Ovary (tissue), 9 donors: ENCODE data around the gene UCK2. TPM values are rescaled to one million over a fixed set of nuclear protein-coding genes. Genes with fewer than 3 reads are reported as not detected.

Experiments used
- DNase-seq, 5 donors: peaks; one replicate each; pipeline ENCODE4 v3.0.0-alpha.2; 2019 to 2020
- H3K27ac ChIP-seq, 2 donors: fragments of 200-600 bp; one replicate each; pipeline versions ENCODE4 v1.5.1 to v1.8.0; 2019 to 2022
- H3K27me3 ChIP-seq: fragments of 200-600 bp; one replicate; pipeline ENCODE4 v1.8.0; 2022
- H3K36me3 ChIP-seq: fragments of 200-600 bp; sonication (generic); one replicate; pipeline ENCODE4 v1.5.1; 2019
- H3K4me1 ChIP-seq: one replicate; pipeline ENCODE4 v1.8.1; 2013; ENCODE audit warnings: mild to moderate bottlenecking, moderate library complexity; ENCODE audit not compliant: insufficient read depth
- H3K4me3 ChIP-seq: fragments of 200-600 bp; sonication (generic); one replicate; pipeline ENCODE4 v1.5.1; 2017
- H3K9me3 ChIP-seq, 2 donors: fragments of 200-600 bp in 1 of 2; sonication (generic) in 1 of 2; one replicate each; pipeline versions ENCODE4 v1.5.1 to v1.8.1; 2013 to 2019; ENCODE audit warnings: mild to moderate bottlenecking in 1 of 2, moderate library complexity in 1 of 2
- CTCF ChIP-seq, 3 donors: fragments of 450-650 bp in 2 of 3; fragments of 200-600 bp in 1 of 3; IDR thresholded peaks; one replicate each; pipeline versions ENCODE4 v1.5.1 to v1.8.0; 2016 to 2022; ENCODE audit warnings: antibody characterized with exemption in 3 of 3, mild to moderate bottlenecking in 1 of 3
- EP300 ChIP-seq: sonication (generic); formaldehyde crosslinking; IDR thresholded peaks from one replicate; pipeline ENCODE4 v1.6.1; 2017; ENCODE audit warnings: antibody characterized with exemption
- POLR2A ChIP-seq: fragments of 450-650 bp; IDR thresholded peaks from one replicate; pipeline ENCODE4 v1.6.1; 2017; ENCODE audit warnings: antibody characterized with exemption, mild to moderate bottlenecking, moderate library complexity
- WGBS, 3 donors: extraction: QIAGEN DNeasy Blood & Tissue Kit in 1 of 3; methylation state at CpG; one replicate each; pipeline versions ENCODE4 v1.1.5 to v1.1.7; 2013 to 2017; 5-methylcytosine and 5-hydroxymethylcytosine counted together
- intact Hi-C, 4 donors: fragments of 100-400 bp; cut with DNase I; formaldehyde crosslinking; loops; one replicate each; pipeline versions ENCODE4 v1.11.0 to v1.15.1; 2022 to 2023
- polyA plus RNA-seq, 2 donors: library from polyadenylated mRNA; stranded (reverse); fragments of 200-250 nt in 1 of 2; fragments of 350-450 nt in 1 of 2; fragmentation: Illumina TruSeq in 1 of 2; extraction: RNeasy Lipid Tissue Mini Kit (QIAGEN cat#74804) in 1 of 2; gene quantifications; one replicate each; pipeline ENCODE4 v1.2.3, GENCODE V29; 2013 to 2014
- total RNA-seq, 7 donors: library from RNA; depleted of rRNA in 2 of 7; stranded (reverse); fragments of >200 nt in 2 of 7; fragmentation: NEBNext Ultra II Directional in 3 of 7; extraction: Animal tissue kit (Norgen Biotek cat#: 25700) in 3 of 7; gene quantifications; one replicate each; pipeline versions ENCODE4 v1.1.0 to v1.2.4, GENCODE V29; 2016 to 2023
- donor health status: DM: no; HTN: no; CAD: no; lungs with moderate emphysema.
- donor health status: DM: no; HTN: no; CAD: no.
- donor health status: Bipolar disorder and iron deficiency.
- donor health status: DM: yes; HTN: yes; CAD: no.
- donor health status: DM: no; HTN: no; CAD: no.
- donor health status: DM: yes; HTN: yes; CAD: no.

The UCK2 gene
- total and polyA plus RNA-seq, 9 donors, result 7.3 to 22.7 (median 16.4) TPM

- WGBS, 3 donors, result 71 to 75% (median 74%) methylated on average over 11 of the region's 11 CpGs
- intact Hi-C loops, result no loop called here
Measured at GRCh38 chr1:165844114-165844798, 16.8 kb downstream of the UCK2 start.

GRCh38 chr1:165844933-165845332 is 17.5 kb downstream of the UCK2 start:
- no peak for DNase-seq
- H3K27ac ChIP-seq, result no peak overlapping the region
- peaks cover 4% of the 10 kb centered on the region for H3K4me1 ChIP-seq
- WGBS, 3 donors, result 83 to 89% (median 87%) methylated on average over 6 of the region's 6 CpGs
- no peak overlapping the region for H3K4me3 ChIP-seq
- H3K36me3 ChIP-seq, result no peaks in the 10 kb centered on the region
- TF ChIP-seq POLR2A, result no peak
- TF ChIP-seq CTCF (IDR thresholded peaks at IDR 0.05), result no peak
- TF ChIP-seq EP300, result no peak
- no peaks in the 10 kb centered on the region for H3K9me3 ChIP-seq
- no peaks in the 10 kb centered on the region for H3K27me3 ChIP-seq
- intact Hi-C loops, result no loop called here

More at GRCh38 chr1:165844114-165844798, 16.8 kb downstream of the UCK2 start:
- Histone ChIP-seq H3K36me3 (no peaks in the 10 kb centered on the region), H3K27me3 (no peaks in the 10 kb centered on the region), H3K4me3 (no peak overlapping the region), H3K27ac (no peak overlapping the region), H3K9me3 (no peaks in the 10 kb centered on the region), H3K4me1 (peaks cover 4% of the 10 kb centered on the region)
- DNase-seq, result no peak
- no peak for TF ChIP-seq POLR2A
- no peak for TF ChIP-seq CTCF (IDR thresholded peaks at IDR 0.05)
- TF ChIP-seq EP300, result no peak

GRCh38 chr1:165845569-165845968 is 18.2 kb downstream of the UCK2 start:
- intact Hi-C loops, result no loop called here
- no peak for DNase-seq
- Histone ChIP-seq H3K27me3 (no peaks in the 10 kb centered on the region), H3K27ac (no peak overlapping the region), H3K36me3 (no peaks in the 10 kb centered on the region), H3K9me3 (no peaks in the 10 kb centered on the region), H3K4me1 (peaks cover 4% of the 10 kb centered on the region), H3K4me3 (no peak overlapping the region)
- 96 to 99% (median 97%) methylated on average over 3 of the region's 3 CpGs for WGBS, 3 donors
- TF ChIP-seq CTCF (IDR thresholded peaks at IDR 0.05) (no peak), EP300 (no peak), POLR2A (no peak)

- peaks cover 4% of the 10 kb centered on the region for H3K4me1 ChIP-seq
- no peak overlapping the region for H3K27ac ChIP-seq
- no peak overlapping the region for H3K4me3 ChIP-seq
- WGBS, 3 donors, result 82 to 91% (median 89%) methylated on average over 2 of the region's 2 CpGs
- no peaks in the 10 kb centered on the region for H3K9me3 ChIP-seq
- TF ChIP-seq POLR2A (no peak), EP300 (no peak), CTCF (IDR thresholded peaks at IDR 0.05) (no peak)
- DNase-seq, result no peak
- no peaks in the 10 kb centered on the region for H3K36me3 ChIP-seq
- intact Hi-C loops, result no loop called here
- H3K27me3 ChIP-seq, result no peaks in the 10 kb centered on the region
Measured at GRCh38 chr1:165845992-165846748, 18.8 kb downstream of the UCK2 start.
